Esophagus squamous epithelium (tissue), 5 donors: ENCODE data around the gene NDUFS2. TPM values are rescaled to one million over a fixed set of nuclear protein-coding genes. Genes with fewer than 3 reads are reported as not detected.
"Not testable (repeated sequence)": the region's sequence is repeated elsewhere in the genome, so short reads cannot be mapped to it uniquely, and the experiment has no call there.

ENCODE experiments used
- DNase-seq: peaks from one replicate; lab custom pipeline; 2025; lab: John Stamatoyannopoulos, UW
- H3K27ac ChIP-seq, 4 donors: fragments of 200-600 bp; sonication (generic); one replicate each; pipeline ENCODE4 v1.5.1; 2016 to 2019; ENCODE audit warnings: mild to moderate bottlenecking in 1 of 4
- H3K27me3 ChIP-seq, 4 donors: fragments of 200-600 bp; sonication (generic); 1 replicate in 3 of 4; 2 replicates in 1 of 4; pipeline versions ENCODE4 v1.5.1 to v1.6.0; 2017 to 2021; ENCODE audit warnings: antibody characterized with exemption in 1 of 4
- H3K36me3 ChIP-seq, 3 donors: fragments of 200-600 bp; sonication (generic); one replicate each; pipeline ENCODE4 v1.5.1; 2016 to 2019
- H3K4me1 ChIP-seq, 3 donors: fragments of 200-600 bp; sonication (generic); one replicate each; pipeline ENCODE4 v1.5.1; 2017 to 2019
- H3K4me3 ChIP-seq, 4 donors: fragments of 200-600 bp; sonication (generic); 1 replicate in 3 of 4; 2 replicates in 1 of 4; pipeline ENCODE4 v1.5.1; 2016 to 2019; ENCODE audit warnings: mild to moderate bottlenecking in 2 of 4, moderate library complexity in 1 of 4
- H3K9me3 ChIP-seq, 3 donors: fragments of 200-600 bp; sonication (generic); one replicate each; pipeline ENCODE4 v1.5.1; 2016 to 2019
- CTCF ChIP-seq, 6 experiments: fragments of 450-650 bp in 4 of 6; fragments of 200-600 bp in 2 of 6; sonication (generic) in 2 of 6; IDR thresholded peaks; one replicate each; pipeline ENCODE4 v1.5.1; 2016 to 2019; ENCODE audit warnings: antibody characterized with exemption in 6 of 6, mild to moderate bottlenecking in 4 of 6, moderate library complexity in 4 of 6
- POLR2A ChIP-seq, 4 donors: fragments of 450-650 bp; IDR thresholded peaks; one replicate each; pipeline ENCODE4 v1.6.1; 2017; ENCODE audit warnings: antibody characterized with exemption in 4 of 4, mild to moderate bottlenecking in 4 of 4, moderate library complexity in 3 of 4
- WGBS, 2 donors: methylation state at CpG; one replicate each; pipeline ENCODE4 v1.1.5; 2018; 5-methylcytosine and 5-hydroxymethylcytosine counted together
- intact Hi-C: fragments of 100-400 bp; cut with DNase I; formaldehyde crosslinking; loops from one replicate; pipeline ENCODE4 v1.15.0; 2022
- total RNA-seq, 4 donors: library from RNA; depleted of rRNA; stranded (reverse); fragments of >200 nt; gene quantifications; one replicate each; pipeline ENCODE4 v1.1.0, GENCODE V29; 2016
- donor health status: DM: yes; HTN: yes; CAD: no.

Gene NDUFS2
- total RNA-seq, 4 donors from 2014 or later: 77.7 to 140 (median 93.7) TPM

- H3K27ac ChIP-seq: no peak overlapping the region
- TF ChIP-seq CTCF (IDR thresholded peaks at IDR 0.05): no peak
- no peak for TF ChIP-seq POLR2A (IDR thresholded peaks at IDR 0.05)
- no peak for DNase-seq
- intact Hi-C loops: loop anchor here (10.0 kb wide), 1 partner anchor 151 kb away; no protein-coding TSS in a partner anchor
- H3K4me3 ChIP-seq: no peak overlapping the region
- H3K9me3 ChIP-seq: no peaks in the 10 kb centered on the region
- H3K4me1 ChIP-seq: peaks cover 21 to 33% (median 25%) of the 10 kb centered on the region in 3 donors
- WGBS, 2 donors: 86 to 91% methylated on average over 7 of the region's 7 CpGs
- H3K27me3 ChIP-seq: no peaks in the 10 kb centered on the region
- peaks cover 2 to 10% (median 5%) of the 10 kb centered on the region in 3 donors for H3K36me3 ChIP-seq
Observed at GRCh38 chr1:161223805-161224694, 21.9 kb downstream of the NDUFS2 start.

GRCh38 chr1:161224695-161225087 is 22.5 kb downstream of the NDUFS2 start:
- H3K27ac ChIP-seq: peak overlapping the region in 3 of 4 donors; percentile 72 to 83 (median 78)
- WGBS, 2 donors: 72% methylated on average over 10 to 13 of the region's 13 CpGs
- intact Hi-C loops: loop anchor here (5.0 to 10.0 kb wide), 2 partner anchors 68 to 150 kb away; no protein-coding TSS in a partner anchor

GRCh38 chr1:161225178-161225533 is 23.0 kb downstream of the NDUFS2 start:
- WGBS, 2 donors: 63 to 80% methylated on average over 7 of the region's 7 CpGs
- peak overlapping the region in 1 of 4 donors; percentile 30 for H3K4me3 ChIP-seq
- no peaks in the 10 kb centered on the region for H3K9me3 ChIP-seq
- no peaks in the 10 kb centered on the region for H3K27me3 ChIP-seq
- H3K4me1 ChIP-seq: peaks cover 21 to 33% (median 25%) of the 10 kb centered on the region in 3 donors
- peaks cover 12 to 21% (median 14%) of the 10 kb centered on the region in 3 donors for H3K36me3 ChIP-seq
- no peak for TF ChIP-seq CTCF (IDR thresholded peaks at IDR 0.05)
- no peak for TF ChIP-seq POLR2A (IDR thresholded peaks at IDR 0.05)
- peak overlapping the region; percentile 60 to 83 (median 75) for H3K27ac ChIP-seq
- no peak for DNase-seq
- intact Hi-C loops: loop anchor here (5.0 to 10.0 kb wide), 2 partner anchors 67 to 150 kb away; no protein-coding TSS in a partner anchor

More at GRCh38 chr1:161224695-161225087, 22.5 kb downstream of the NDUFS2 start:
- peaks cover 8 to 17% (median 12%) of the 10 kb centered on the region in 3 donors for H3K36me3 ChIP-seq
- not testable (repeated sequence) for H3K27me3 ChIP-seq, DNase-seq, H3K9me3 ChIP-seq, H3K4me3 ChIP-seq
- peaks cover 21 to 33% (median 25%) of the 10 kb centered on the region in 3 donors for H3K4me1 ChIP-seq

- peak within 1 kb of the TSS; percentile 59 to 88 (median 68) for H3K4me3 ChIP-seq
- TF ChIP-seq POLR2A (IDR thresholded peaks at IDR 0.05): no peak
- TF ChIP-seq CTCF (IDR thresholded peaks at IDR 0.05): peak; percentile 44 to 73 (median 56)
- H3K27me3 ChIP-seq: no peaks in the 10 kb centered on the region
- peak within 1 kb of the TSS; percentile 76 to 92 (median 84) for H3K27ac ChIP-seq
- H3K4me1 ChIP-seq: peaks cover 21 to 33% (median 25%) of the 10 kb centered on the region in 3 donors
- peaks cover 12 to 27% (median 19%) of the 10 kb centered on the region in 3 donors for H3K36me3 ChIP-seq
- peak; percentile 61 for DNase-seq
- no peaks in the 10 kb centered on the region for H3K9me3 ChIP-seq
- WGBS, 2 donors: 6 to 10% methylated on average over 13 to 15 of the region's 16 CpGs
- intact Hi-C loops: loop anchor here (5.0 to 10.0 kb wide), 2 partner anchors 67 to 149 kb away; no protein-coding TSS in a partner anchor
Observed at GRCh38 chr1:161225534-161226319, 23.6 kb downstream of the NDUFS2 start, which contains the start of gene TOMM40L. TOMM40L (plus strand) TSS chr1:161226060; CDS start chr1:161226490, 430 bp downstream.

GRCh38 chr1:161226320-161226711 is 24.1 kb downstream of the NDUFS2 start:
- Histone ChIP-seq H3K4me1 (peaks cover 21 to 33% (median 25%) of the 10 kb centered on the region in 3 donors), H3K27ac (peak overlapping the region; percentile 76 to 92 (median 84)), H3K27me3 (no peaks in the 10 kb centered on the region), H3K4me3 (peak overlapping the region; percentile 59 to 88 (median 68)), H3K36me3 (peaks cover 12 to 31% (median 19%) of the 10 kb centered on the region in 3 donors), H3K9me3 (no peaks in the 10 kb centered on the region)
- WGBS, 2 donors: 0 to 2% methylated on average over 3 to 6 of the region's 15 CpGs
- intact Hi-C loops: loop anchor here (5.0 to 10.0 kb wide), 2 partner anchors 66 to 148 kb away; no protein-coding TSS in a partner anchor
- no peak for TF ChIP-seq POLR2A (IDR thresholded peaks at IDR 0.05)
- TF ChIP-seq CTCF (IDR thresholded peaks at IDR 0.05): no peak
- DNase-seq: no peak
